IPS DF 19.7 (cell line): ENCODE results near the gene SAFB2.

Experiments used
- DNase-seq: peaks from one replicate; pipeline ENCODE4 v3.0.0-alpha.2; 2013; ENCODE audit warnings: low read depth, low spot score

Gene SAFB2

DNA sequence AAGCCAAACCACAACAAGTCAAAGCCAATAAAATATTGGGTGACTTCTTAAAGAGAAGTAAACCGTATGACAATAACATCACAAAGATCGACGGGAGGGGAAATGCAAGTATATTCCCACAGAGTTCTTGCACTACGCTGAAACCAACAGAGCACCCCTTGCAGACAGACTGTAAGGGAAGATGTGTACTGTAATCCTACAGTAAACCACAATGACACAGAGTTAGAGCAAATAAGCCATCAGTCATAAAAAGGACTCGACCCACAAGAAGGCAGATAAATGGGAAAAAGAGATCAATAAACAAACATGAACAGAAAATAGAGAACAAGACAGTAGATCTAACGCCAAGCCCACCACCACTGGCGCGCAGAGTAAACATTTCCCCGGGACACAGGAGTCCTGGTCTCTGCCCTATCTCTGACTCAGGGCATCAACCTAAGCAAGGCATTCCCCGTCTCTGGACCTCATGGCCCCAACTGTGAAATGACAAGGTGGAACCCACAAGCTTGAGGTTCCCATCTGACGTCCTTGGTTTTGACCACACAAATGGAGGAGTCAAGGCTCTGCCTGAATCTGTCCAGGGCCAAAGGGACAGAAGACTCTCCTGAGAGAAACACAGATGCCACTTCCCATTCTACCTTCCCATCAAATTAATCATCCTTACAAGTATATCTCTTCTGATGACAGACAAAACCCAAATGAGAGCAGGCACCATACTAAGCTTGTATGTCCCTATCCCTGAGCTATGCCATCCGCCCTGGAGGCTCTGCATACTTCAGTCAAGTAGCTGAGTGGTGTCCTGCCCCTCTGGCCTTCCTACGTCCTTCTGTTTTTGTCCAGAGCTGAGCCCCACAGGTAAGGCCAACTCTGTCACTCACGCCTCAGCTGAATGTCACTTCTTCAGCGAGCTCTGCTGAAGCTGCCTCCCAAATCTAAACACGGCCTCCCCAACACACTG lies 15.0 kb downstream of the SAFB2 start:
- no peak for DNase-seq

DNA sequence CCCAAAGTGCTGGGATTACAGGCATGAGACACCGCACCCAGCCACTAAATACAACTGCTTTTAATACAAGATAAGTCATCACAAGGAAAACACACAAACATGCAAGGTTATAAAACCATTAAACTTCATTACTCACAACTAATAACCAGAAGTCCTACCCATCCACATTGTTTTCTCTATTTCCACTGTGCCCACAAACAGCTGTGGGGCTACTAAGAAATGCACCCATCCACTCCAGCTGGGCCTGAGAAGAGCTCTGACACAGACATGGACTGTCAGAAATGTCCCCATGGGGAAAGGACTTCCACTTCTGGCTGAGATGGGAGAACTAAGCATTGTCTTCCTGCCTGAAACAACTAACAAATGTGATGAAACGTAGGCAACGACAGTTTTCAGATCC lies 17.2 kb downstream of the SAFB2 start:
- no peak for DNase-seq

DNA sequence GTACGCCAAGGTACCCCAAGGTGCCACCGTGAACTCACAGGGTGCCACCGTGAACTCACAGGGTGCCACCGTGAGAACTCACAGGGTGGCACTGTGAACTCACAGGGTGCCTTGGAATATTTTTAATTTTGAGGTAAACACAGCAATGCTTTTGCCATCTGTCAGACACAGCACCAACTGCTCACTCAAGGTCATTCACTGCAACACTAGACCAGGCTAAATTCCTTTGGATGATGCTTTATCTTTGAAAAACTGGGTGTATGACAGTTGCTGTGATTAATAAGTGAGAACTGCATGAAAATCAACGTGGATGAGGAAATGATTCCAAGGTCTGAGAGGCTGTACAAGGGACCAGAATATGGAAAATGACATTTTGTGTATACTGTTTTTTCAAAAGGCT lies 18.9 kb downstream of the SAFB2 start:
- DNase-seq = no peak

DNA sequence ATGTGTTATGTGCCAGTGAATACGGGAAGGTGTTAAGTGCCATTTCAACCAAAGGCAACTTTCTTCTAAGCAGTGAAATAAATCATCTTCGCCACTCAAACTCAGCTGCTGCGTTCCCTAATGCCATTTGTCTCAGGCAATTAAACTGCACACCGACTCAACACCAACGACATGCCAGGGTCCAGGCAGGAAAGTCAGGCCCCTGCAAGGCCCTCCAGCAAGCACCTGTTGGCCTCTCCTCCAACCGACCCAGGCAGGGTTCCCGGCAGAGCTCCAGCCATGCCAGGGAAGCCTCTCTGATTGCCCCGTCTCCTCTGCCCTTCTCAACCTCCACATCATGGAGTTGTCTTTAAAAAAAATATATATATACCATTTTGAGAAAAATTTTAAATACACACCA lies 21.8 kb downstream of the SAFB2 start:
- DNase-seq = no peak

DNA sequence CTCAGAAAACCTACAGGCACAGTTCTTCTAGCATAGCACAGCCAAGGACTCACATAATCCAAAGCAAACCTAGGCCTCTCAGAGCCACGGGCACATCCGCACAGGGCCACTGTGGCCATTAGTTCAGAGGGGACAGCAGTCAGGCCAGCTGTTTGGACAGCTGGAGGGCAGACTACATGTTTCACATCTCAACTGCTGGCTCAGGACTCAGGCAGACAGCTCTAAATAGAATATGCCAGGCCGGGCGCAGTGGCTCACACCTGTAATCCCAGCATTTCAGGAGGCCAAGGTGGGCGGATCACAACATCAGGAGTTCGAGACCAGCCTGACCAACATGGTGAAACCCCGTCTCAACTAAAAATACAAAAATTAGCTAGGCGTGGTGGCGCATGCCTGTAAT lies 26.8 kb downstream of the SAFB2 start:
- DNase-seq = no peak

DNA sequence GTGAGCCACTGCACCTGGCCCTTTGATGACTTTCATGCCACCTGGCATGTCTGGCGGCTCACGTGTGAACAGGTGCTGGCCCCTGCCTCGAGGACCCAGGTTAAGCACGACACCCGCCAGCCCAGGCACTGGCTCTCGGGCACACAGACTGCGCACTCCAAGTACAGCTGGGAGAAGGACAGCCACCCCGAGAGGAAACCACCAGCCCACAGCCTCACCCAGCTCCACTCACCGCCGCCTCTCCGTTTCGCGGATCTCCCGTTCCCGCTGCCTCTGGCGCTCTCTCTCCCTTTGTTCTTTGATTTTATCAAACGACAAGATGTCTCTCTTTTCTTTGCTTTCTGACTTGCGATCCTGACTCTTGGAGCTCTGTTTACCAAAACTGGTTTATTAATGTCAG lies 27.4 kb downstream of the SAFB2 start:
- DNase-seq = no peak

DNA sequence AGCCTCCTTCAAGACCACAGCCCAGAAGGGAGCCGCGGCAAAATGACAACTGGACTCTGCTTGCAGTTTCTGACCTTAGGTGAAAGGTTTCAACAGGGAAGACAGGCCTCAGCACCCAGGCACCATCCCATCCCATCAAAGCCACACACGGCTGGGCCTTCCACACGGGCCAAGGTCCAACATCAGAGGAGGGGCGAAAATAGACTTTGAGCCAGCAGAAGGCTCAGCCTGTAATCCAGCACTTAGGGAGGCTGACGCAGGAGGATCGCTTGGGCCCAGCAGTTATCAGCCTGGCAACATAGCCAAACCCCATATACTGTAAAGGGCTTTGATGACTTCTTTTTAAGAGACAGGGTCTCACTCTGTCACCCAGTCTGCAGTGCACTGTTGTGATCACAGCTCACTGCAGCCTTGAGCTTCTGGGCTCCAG lies 28.0 kb downstream of the SAFB2 start:
- no peak for DNase-seq

DNA sequence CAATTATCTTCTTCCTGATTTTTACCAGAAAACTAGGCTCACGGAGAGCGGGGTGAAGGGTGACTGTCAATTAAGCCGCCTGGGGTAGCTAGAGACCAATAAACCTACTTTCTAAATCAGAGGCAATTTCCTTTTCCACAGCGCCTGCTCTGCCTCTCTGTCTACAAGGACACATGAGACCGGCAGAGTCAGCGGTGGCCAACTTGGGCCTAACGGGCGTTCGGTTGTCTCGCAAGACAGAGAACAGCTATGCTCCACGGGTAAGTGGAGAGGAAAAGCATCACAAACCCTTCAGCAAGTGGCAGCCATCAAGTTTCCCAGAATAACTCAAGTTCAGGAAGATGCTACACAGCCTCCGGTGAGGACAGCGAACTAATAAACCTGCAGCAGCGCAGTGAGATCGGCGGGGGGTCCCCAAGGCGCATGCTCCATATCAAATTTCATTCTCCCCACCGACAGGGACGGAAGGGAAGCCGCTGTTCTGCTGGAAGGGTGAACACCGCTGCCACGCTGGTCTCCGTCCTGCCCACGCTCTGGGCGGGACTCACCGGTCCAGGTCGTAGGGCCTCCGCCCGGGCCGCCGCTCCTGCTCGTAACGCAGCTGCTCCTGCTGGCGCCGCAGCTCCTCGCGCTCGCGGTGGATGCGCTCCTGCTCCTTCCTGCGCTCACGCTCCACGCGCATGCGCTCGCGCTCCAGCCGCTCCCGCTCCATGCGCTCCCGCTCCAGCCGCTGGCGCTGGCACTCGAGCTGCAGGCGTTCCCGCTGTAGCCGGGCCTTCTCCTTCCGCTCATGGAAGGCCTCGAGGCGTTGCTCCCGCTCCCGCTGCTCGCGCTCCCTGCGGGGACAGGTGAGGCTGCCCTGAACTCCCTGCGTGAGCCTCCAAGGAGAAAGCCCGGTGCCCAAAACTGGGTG lies 29.0 kb downstream of the SAFB2 start:
- no peak for DNase-seq

DNA sequence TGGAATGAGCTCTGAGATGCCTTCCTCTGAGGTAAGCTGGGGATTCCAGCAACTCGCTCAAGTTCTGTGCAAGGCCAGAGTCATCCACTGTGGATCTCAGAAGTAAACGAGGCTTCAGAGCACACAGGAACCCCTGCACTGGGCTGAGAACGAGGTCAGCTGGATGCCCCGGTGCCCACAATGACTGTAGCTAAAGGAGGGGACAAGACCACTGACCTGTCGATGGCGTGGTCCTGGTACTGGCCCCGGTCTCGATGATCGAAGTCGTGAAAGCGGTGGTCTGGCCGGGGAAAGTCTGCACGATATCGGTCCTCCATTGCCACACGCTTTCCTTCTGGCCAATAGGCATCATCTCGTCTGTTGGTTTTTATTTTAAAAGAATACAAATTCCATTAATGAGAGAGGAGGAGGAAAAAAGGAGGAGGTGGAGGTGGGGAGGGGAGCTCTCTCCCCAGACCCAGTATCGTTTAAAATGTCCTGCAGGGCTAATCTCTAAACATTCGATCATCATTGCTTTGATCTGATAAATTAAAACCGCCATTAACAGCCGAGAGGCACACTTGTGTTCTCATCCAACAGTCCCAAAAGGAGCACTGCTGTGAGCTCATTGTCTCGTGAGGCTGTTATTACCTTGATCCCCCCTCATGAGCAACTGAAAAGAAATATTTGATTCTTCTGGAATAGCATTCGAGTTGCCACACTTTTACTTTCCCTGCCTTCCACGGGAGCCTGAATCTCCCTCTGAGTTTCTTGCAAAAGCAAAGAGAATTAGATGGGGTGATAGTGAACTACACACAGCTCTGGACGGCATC lies 29.8 kb downstream of the SAFB2 start:
- DNase-seq = no peak

DNA sequence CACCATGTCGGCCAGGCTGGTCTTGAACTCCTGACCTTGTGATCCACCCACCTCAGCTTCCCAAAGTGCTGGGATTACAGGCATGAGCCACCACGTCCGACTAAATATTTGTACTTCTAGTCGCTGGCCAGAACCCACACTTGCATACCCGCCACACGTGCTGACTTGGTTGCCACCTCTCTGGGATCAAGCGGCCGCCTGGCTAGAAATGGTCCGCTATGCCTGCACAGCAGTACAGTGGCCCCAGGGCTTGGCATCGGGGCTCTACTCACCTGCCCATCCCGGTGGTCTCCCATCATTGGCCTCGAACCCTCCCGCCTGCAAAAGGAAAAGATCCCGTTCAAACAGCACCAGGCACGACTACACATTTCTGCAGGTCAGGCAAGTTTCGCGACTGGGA lies 31.1 kb downstream of the SAFB2 start:
- no peak for DNase-seq

DNA sequence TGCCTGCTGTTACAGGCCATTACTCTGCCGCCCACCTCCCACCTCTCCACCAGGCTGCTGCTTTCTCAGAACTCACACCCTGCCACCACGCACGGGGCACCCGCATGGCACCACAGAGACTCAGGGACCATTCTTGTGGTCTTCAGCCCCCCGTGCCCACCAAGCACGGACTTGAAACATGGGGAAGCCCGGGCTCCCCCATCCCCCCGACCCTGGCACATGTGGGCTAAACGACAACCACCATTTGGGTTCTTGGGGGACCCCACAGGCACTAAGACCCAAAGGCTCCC lies 31.8 kb downstream of the SAFB2 start:
- no peak for DNase-seq

DNA sequence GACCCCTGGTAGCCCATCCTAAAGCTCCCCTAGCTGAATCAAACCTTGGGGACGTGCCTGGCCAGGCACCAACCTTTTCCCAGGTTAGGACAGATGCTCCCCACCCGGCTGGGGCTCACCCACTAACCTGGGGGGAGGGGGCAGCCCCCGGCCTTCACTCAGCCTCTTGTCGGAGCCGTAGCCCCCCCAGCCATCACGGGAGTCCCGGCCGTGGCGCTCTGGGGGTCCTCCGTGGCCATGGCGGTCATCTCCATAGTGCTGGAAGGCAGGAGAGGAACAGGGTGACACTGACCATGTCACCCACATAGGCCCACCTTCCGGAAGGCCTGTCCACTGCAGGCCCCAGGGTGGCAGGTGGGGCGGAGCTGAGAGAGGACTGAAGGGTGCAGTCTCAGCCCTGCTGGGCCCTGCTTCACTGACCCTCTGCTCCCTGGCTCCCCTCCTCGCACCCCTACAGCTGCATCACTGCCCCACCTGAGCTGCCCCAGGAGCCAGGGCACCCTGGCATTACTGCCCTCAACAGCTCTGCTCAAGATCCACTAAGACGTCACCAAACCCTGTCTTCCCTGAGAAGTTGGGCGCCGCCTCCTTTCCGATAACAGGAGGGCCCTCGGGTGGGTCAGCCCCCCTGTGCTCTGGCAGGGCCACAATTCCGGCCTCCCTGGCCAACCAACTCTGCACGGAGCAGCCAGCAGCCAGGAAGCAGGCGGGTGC lies 32.3 kb downstream of the SAFB2 start:
- DNase-seq = no peak

DNA sequence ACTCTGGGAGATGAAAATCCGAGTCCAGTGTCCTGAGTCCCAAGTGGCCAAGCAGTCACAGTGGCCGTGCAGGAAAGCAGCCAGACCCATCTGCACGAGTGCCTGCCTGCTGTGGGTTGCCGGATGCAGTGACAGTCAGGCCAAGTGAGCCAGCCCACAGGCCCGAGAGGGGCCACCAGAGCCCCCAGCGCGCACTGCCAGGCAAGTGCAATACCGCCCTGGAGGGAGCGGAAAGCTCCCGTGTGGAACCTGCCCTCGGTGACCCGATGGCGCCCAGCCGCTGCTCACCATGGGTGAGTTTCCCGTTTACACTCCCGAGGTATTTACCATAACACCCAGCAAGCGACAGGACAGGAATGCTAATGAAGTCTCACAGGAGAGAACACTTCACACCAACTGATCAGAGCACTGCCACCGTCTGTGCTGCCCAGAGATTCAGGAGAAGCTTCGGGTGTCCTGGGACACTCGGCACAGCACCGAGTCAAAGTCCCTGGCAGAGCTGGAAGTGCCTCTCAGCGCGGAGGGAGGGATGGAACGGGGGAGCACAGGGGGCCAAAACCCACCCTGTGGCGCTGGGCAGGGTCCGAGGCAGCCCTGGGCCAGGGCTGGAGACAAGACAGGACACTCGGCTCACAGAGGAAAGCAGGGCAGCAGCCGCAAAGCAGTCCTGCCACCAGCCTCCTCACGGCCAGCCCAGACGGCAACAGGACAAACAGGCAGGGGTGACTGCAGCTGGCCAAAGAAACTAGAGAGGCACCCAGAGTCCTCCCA lies 33.5 kb downstream of the SAFB2 start:
- DNase-seq = no peak

DNA sequence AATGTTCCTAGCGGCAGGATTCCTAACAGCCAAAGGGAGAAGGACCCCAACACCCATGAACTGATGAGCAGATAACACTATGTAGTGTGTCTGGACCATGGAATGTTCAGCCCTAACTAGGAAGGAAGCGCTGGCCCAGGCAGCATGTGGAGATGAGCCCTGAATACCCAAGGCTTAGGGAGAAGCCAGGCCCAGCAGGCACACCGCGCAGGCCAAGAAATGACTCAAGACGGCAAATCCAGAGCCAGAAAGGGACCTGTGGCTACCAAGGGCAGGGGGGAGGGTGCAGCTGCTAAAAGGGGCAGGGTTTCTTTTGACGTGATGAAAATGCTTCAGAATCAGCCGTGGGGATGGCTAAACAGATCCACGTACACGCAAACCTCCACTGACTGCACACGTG lies 34.1 kb downstream of the SAFB2 start:
- DNase-seq = no peak

DNA sequence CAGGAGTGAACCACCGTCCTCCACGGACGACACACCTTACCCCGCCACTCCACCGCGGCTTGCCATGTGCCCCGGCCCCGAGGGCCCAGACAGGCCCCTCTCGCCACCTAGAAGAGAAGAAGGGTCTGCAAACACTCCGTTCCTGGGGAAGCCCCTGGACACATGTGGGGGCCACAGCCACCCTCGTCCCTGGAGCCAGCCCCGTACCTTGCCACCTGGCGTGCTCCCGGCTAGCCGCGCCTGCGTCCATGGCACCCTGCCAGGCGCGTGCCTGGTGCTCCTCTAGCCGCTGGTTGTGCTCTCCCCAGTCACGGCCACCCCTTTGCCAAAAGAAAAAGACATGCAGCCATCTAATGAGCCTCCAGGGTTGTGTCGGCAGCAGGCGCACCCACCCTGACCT lies 34.9 kb downstream of the SAFB2 start:
- no peak for DNase-seq

DNA sequence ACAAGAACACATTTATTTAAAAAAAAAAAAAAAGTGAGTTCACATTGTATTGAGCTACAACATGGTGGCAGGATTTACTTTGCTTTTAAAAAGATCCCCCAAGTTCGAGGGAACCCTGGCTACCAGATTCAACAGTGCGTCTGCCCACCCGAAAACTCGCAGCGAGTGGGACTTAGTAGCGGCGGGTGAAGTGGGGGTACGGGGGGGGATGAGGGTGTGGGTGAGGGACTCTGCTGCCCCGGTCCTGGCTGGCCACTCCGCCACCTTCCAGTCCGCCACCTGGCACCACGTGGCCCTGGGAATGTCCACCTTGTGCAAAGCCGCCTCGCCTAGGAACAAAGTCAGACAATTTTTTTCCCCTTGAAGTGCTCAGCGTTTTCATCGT lies 35.5 kb downstream of the SAFB2 start:
- DNase-seq = no peak

DNA sequence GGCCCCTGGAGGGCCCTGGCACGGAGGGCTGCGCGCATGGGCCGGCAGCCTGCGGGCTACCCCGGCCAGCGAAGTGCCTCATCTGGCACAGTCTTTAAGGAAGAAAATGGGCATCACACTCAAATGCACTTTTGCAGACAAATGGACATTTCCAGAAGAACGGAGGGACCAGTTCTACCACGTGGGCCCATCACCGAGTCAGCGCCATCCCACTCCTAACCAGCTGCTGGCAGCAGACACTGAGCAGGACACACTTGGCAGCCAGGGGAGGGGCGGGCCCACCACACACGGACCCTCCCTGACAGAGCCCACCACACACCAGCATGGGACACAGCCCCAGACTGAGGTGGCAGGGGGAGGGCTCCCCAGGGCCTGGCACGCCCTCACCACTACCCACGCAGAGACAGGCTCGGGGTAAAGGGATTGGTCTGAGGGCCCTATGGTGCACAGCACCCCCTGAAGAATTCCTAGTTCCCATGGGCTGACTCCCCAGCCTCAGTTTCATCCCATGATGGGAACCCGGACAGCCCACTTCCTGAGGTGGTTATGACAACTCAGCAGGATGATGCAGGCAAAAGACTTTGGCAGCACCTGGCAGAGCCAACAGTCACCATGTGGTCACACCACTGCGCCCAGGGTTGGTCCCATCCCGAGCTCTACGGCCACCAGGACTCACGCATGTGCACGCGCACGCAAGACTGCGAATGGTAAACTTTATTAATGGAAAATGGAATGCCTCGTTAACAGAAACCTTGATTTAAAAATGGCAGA lies 36.1 kb downstream of the SAFB2 start:
- no peak for DNase-seq

DNA sequence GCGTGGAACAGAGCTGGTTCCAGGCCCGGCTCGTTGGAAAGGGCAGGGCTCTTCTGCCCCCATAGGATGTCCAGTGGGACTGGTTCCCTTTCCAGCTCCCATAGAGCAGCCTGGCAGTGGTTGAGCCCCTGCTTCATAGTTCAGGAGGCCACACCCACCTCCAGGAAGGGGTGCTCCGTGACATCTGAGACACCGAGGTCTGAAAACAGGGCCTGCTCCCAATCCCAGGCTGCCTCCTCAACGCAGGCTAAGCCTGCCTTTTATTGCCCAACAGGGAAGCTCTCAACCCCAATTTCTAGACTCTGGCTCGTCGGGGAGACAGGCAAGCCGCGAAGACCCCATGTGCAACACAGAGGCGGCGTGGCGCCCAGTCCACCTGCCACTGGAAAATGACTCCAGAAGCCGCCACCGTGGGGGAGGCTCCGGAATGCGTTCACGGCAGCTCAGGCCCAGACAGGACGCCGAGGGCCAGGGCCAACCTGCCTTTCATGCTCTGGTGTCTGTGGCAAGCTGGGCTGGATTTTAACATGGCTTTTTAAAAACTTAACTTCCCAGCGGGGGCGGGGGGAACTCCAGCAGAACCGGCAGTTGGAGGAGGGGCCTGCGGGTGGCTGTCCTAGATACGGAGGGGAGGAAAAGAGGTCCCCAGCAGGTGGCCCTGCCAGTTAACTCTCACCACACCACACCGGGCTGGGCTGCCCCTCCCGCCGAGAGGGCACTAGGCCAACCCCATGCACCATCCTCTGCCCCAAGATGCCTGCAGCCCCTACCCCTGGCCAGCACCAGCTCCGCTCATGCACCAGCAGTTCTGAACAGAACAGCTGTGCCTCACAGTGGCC lies 36.9 kb downstream of the SAFB2 start:
- DNase-seq = peak; percentile 45

DNA sequence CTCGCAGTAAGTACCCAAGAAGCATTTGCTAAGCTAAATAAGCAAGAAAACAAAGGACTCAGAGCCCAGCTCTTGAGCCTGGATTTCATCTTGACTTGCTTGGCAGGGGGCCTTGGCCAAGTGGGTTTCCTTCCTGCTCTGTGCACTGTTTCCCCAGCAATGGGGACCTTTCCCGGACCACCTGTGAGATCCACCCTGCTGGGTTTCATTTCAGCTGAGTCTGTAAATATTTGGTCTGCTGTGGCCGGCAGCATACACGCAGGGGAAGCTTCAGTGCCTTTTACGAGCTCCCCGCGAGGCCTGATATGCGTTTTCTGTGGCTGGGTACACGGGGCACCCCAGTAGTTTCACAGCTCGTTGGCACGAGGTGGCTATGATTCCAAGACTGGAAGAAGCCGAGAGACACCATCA lies 42.4 kb downstream of the SAFB2 start:
- DNase-seq = no peak
